ENCODE results near the gene GID8. TPM values are rescaled to one million over a fixed set of nuclear protein-coding genes. Genes with fewer than 3 reads are reported as not detected.

GID8 gene
- total and polyA plus RNA-seq, 2 donors from 2014 or later: 16.4 to 37.3 TPM

DNA sequence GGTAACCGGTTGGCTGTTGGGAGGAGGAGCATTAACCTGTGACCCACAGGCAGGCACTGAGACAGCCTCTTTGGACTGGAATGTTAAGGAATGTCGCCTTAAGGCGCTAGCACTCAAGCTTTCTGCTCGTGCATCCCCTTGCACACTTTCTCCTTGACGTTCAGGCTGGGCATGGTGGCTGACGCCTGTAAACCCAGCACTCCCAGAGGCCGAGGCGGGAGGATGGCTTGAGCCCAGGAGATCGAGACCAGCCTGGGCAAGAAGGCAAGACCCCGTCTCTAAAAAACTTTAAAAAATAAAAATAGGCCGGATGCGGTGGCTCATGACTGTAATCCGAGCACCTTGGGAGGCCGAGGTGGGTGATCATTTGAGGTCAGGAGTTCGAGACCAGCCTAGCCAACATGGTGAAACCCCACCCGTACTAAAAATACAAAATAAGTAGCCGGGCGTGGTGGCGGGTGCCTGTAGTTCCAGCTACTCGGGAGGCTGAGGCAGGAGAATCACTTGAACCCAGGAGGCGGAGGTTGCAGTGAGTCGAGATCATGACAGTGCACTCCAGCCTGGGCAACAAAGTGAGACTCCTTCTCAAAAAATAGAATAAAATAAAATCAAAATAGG is 1.9 kb upstream of the GID8 start:
- H3K9ac ChIP-seq (ENCODE audit: low read length in 3 of 3): no peak overlapping the region

GRCh38 chr20:62937268-62938104 is 461 bp upstream of the GID8 start:
- DNase-seq: peak; percentile 97 to 99 (median 98)
- Histone ChIP-seq H3K36me3 (ENCODE audit: control insufficient read depth in 2 of 3, insufficient read depth in 3 of 3, low read length in 3 of 3) (peaks cover 4 to 8% (median 7%) of the 10 kb centered on the region in 3 donors), H3K9me3 (ENCODE audit: control insufficient read depth in 2 of 3, insufficient read depth in 1 of 3, low read length in 3 of 3) (no peaks in the 10 kb centered on the region), H3K27ac (ENCODE audit: low read depth in 2 of 2, low read length in 2 of 2) (peak overlapping the region; percentile 76 to 88), H3K9ac (ENCODE audit: low read length in 3 of 3) (peak overlapping the region; percentile 78 to 95 (median 85)), H3K4me3 (ENCODE audit: low read length in 3 of 3) (peak overlapping the region; percentile 80 to 89 (median 89)), H3K4me1 (ENCODE audit: control insufficient read depth in 2 of 3, insufficient read depth in 2 of 3, low read depth in 1 of 3, low read length in 3 of 3) (peaks cover 0 to 18% (median 2%) of the 10 kb centered on the region in 3 donors), H3K27me3 (ENCODE audit: control insufficient read depth, insufficient read depth, low read length) (no peaks in the 10 kb centered on the region)
- no peak for TF ChIP-seq CTCF (IDR thresholded peaks at IDR 0.05; ENCODE audit: borderline replicate concordance, extremely low read depth, insufficient read depth)
- FAIRE-seq: no peak
- intact Hi-C loops (cut with DNase I): no loop called here

More for the DNA sequence above, 1.9 kb upstream of the GID8 start:
- Histone ChIP-seq H3K9me3 (ENCODE audit: control insufficient read depth in 2 of 3, insufficient read depth in 1 of 3, low read length in 3 of 3) (no peaks in the 10 kb centered on the region), H3K27me3 (ENCODE audit: control insufficient read depth, insufficient read depth, low read length) (no peaks in the 10 kb centered on the region), H3K4me3 (ENCODE audit: low read length in 3 of 3) (peak overlapping the region in 1 of 3 donors; percentile 89), H3K27ac (ENCODE audit: low read depth in 2 of 2, low read length in 2 of 2) (no peak overlapping the region), H3K36me3 (ENCODE audit: control insufficient read depth in 2 of 3, insufficient read depth in 3 of 3, low read length in 3 of 3) (peaks cover 4 to 7% (median 5%) of the 10 kb centered on the region in 3 donors), H3K4me1 (ENCODE audit: control insufficient read depth in 2 of 3, insufficient read depth in 2 of 3, low read depth in 1 of 3, low read length in 3 of 3) (peaks cover 0 to 18% (median 2%) of the 10 kb centered on the region in 3 donors)
- DNase-seq (no peak), FAIRE-seq (no peak)
- intact Hi-C loops (cut with DNase I): no loop called here
- no peak for TF ChIP-seq CTCF (IDR thresholded peaks at IDR 0.05; ENCODE audit: borderline replicate concordance, extremely low read depth, insufficient read depth)

DNA sequence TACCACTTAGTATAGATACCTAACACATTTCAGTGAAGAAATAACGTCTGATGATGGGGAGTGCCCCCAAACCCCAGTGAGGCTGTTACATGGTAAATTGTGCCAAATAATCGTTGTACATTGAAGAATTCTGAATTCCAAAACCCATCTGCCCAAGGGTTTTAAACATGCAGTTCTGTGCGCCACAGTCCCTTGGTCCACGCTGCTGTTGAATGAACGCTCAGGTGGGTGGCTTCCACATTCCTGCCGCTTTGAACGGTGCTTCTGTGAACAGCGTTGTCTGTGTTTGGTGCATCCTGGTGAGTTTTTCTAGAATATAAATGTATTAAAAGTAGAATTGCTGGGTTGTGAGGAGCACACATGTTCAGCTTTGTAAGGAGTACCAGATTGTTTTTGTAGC is 2.9 kb downstream of the GID8 start:
- no peak for DNase-seq
- FAIRE-seq: no peak
- Histone ChIP-seq H3K4me1 (ENCODE audit: control insufficient read depth in 2 of 3, insufficient read depth in 2 of 3, low read depth in 1 of 3, low read length in 3 of 3) (peaks cover 0 to 12% (median 2%) of the 10 kb centered on the region in 3 donors), H3K4me3 (ENCODE audit: low read length in 3 of 3) (no peak overlapping the region), H3K36me3 (ENCODE audit: control insufficient read depth in 2 of 3, insufficient read depth in 3 of 3, low read length in 3 of 3) (peaks cover 0 to 26% (median 14%) of the 10 kb centered on the region in 3 donors), H3K9me3 (ENCODE audit: control insufficient read depth in 2 of 3, insufficient read depth in 1 of 3, low read length in 3 of 3) (no peaks in the 10 kb centered on the region), H3K27me3 (ENCODE audit: control insufficient read depth, insufficient read depth, low read length) (no peaks in the 10 kb centered on the region), H3K27ac (ENCODE audit: low read depth in 2 of 2, low read length in 2 of 2) (no peak overlapping the region), H3K9ac (ENCODE audit: low read length in 3 of 3) (no peak overlapping the region)
- TF ChIP-seq CTCF (IDR thresholded peaks at IDR 0.05; ENCODE audit: borderline replicate concordance, extremely low read depth, insufficient read depth): no peak
- intact Hi-C loops (cut with DNase I): no loop called here
